Kidney capillary endothelial cell (primary cell): ENCODE measurements around the gene FREM1.

Experiments used
- DNase-seq: peaks from one replicate; pipeline ENCODE4 v3.0.0-alpha.2; 2018; ENCODE audit warnings: low spot score

Gene FREM1

DNA sequence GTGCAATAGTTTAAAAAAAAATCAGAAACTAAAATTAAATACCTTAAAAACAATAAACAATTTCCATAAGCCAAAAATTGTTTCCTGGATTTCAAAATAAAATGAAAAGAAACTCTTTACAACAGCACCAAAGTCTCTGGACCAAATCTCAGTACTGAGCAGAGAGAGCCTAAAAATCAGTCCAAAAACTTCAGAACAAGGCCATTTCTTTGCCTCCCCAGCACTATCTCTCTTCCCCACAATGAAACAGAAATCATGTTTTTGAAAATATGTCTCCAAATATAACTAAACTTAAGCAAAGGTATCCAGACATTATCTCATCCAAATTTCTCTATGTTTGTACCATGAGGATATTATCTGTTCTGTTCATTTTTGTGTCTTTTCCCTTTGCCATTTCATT is 1.0 kb downstream of the FREM1 start:
- DNase-seq: no peak

DNA sequence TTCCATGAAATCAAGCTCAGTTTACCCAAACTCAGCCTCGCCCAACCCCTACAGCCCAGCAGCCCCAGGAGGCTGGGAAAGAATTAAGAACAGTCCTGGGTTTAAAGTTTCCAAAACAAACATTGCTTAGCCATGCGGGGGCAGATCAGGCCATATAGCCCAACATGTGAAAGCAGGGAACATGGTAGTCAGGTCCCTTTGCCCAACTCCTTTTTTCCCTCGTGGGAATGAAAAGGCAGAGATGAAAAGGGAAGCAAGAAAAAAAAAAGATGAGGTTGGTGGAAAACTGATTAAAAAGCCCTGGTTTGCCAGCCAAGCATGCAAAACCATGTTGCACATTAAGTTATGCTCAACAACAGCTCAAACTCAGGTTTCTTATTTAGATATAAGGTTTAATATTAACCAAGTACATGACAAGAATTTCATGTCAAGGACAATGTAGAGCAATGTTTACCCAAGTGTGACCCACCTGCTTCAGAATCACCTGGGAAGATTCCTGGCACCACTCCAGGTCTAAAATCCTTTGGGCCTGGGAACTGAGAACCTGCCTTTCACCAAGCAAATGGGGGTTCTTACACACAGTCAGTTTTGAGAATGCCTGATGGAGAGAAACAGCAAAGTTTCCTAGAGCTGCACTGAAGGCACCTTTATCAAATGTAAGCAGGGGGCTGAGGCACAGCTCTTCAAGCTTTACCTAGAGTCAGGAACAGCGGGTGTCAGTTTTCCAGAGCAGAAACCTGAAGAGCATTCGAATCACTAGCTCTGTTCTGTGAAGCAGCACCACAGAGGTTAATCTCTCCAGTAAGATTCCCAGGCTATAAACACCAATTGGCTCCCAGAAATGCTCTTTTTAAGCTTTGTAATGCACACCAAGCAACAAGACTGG is 1.7 kb downstream of the FREM1 start:
- DNase-seq: no peak

DNA sequence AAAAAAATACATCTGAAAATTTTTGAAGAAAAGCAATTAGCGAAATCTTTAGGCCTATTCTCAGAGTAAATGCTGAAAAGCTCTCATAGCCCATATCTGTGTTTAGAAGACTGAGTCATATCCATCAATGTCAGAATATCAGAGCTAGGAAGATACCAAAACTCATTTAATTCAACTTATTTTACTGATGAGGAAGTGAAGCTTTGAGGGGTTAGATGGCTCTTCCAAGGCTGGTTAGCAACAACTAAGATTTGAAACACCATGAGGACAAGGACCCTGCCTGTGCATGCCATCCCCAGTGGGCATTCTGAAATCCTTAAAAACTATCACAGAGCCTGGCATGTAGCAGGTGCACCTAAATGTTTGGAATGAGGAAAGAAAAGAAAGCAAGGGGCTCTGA is 2.5 kb downstream of the FREM1 start:
- DNase-seq: no peak

DNA sequence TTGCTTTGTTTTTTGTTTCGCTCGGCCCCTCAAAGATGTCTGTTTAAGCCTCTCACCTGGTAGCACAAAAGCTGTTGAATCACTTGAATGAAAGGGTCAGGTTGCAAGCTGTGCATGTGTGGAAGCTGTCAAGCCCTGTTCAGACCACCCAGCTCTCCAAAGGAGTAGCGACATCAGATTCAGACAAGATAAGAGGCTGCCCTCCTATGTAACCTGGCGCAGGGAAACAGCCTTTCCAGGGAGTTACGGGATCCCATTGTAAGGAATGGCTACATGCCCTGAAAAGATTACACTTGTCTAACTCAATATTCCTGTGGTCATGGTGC is 2.9 kb downstream of the FREM1 start:
- no peak for DNase-seq

DNA sequence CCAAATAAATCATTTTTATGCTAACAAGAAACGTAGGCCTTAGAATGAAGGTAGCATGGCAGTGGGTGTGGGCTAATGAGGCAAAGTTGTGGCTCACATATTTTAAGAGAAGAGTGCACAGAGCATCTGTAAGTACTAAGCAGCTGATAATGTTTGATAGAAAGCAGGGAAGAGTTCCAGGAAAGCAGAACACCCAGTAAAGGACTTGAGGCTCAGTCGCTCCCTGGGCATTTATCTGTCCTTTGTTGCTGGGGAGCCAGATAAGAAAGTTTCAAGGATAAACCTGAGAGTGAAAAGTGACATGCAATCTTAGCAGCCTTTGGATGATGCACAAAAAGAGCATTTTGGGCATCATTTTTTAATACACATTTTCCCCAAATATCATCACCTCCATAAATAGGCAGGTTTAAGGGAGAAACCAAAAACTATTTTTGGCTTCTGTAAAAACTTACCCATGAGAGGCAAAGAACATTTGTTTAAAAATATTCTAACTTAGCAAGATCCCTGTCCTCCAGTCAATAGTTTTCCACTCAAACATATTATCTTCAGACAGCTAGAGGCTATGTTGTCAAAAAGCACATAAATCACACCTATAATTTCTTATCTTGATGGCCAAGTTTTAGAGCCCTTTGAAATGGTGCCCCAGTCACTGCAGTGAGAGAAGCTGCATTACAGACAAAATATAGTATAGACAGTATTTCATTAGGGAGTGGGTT is 3.4 kb downstream of the FREM1 start:
- no peak for DNase-seq

DNA sequence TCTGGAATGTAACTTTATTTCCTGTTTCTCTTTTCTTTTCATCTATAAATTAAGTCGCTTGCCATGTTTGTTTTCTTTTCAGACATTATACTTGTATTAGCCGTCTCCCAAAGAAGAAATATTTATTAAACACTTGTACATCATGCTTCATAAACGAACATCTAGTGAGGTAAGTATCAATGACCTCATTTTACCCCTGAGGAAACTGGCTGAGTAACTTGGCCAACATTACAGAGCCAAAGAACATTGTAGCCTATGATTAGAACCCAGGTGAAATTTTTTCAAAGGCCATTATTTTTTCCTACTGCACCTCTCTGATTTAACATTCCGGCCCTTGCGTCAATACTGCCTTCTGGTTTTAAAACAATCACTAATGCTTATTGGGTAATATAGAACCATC is 4.2 kb downstream of the FREM1 start:
- DNase-seq: no peak

DNA sequence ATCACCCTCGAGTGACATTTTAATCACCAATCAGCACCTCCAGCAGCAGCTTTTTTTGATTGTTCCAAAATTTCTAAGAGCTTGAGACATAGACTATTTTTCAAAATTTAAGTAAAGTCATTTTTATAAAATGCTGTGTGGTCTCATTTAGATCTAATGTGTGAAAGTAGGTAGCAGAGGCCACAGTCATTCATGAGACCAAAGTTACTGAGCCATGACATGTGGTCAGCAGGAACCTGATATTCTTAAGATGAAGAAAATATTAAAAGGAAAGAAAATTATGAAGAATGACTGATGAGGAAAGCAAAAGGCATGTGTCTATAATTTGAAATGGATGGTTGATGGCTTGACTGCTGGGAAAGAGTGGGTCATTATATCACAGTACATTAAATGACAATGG is 7.2 kb downstream of the FREM1 start:
- DNase-seq: no peak

DNA sequence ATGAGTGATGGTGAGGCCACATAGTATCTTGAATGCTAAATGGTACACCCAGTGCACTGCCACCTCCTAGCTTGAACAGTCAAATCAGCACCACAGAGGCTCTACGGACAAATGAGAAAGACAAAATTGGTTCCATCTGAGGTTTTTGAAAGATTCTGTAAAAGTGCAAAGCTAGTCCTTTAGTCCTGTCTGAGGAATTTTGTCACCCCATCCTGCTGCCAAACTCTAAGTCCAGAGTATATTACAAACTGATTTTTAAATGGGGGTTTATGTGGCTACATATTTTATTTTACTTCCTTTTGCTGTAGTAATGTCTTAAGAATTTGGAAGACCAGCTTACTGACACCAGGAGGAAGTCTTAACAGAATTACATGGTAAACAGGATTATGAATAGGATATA is 7.7 kb downstream of the FREM1 start:
- DNase-seq: no peak

DNA sequence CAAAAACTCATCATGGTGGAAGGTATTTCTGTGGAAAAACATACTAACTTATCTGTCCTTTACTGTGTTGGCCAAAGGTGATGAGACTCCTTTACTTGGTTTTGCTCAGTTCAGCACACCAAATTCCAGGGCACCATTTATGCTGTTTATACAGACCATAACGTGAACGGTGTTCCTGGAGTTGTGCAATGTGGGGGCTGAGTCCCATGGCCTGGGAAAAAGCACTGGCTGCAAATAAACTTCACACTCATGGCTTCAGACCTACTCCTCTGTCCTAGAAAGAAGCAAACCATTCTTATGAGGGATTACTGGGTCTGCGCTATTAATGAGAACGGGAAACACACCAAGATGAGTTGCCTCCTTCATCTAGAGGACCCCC is 10.4 kb downstream of the FREM1 start:
- no peak for DNase-seq

DNA sequence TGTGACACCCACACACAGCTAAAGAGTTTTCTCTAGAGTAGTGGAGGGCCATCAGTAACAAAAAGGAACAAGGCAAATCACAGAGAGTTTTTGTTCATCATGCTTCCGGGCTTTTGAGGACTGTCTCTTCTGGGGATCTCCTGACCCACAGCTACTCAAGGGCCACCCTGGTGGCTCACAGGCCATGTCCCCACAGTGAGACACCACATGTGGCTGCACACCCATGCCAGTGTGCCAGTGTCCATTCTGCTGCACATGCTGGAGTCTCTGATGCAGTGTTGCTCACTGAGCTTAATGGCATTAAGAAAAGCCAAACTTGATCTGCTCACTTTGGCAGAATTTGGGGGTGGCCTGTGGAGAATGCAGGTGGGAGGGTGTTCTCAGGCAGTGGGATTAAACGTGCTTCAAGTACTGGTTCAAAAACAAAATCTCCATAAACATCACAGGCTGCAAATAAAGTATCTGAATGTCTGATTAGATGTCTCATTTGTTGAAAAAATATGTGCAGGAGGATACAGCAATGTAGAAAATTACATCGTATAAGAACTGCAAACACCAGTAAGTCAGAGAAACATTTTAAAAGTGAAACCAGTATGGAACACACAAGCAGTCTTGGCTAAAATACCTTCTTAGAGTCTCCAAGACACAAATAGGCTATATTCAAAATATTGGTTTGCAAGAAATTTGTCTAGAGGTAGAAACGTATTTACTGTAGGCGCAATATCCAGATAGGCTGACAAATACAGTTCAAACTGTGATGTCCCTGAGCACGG is 11.0 kb downstream of the FREM1 start:
- no peak for DNase-seq

DNA sequence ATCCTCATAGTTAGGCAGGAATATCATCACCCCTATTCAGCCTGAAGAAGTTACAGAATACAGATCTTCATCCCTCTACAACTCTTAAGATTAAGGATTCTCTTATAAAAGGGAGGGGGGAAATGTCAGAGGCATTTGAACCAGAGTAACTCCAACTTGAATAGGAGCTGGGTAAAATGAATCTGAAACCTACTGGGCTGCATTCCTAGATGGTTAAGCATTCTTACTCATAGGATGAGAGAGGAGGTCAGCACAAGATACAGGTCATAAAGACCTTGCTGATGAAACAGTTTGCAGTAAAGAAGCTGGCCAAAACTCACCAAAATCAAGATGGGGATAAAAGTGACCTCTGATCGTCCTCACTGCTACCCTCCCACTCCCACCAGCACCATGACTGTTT is 14.4 kb downstream of the FREM1 start:
- no peak for DNase-seq

DNA sequence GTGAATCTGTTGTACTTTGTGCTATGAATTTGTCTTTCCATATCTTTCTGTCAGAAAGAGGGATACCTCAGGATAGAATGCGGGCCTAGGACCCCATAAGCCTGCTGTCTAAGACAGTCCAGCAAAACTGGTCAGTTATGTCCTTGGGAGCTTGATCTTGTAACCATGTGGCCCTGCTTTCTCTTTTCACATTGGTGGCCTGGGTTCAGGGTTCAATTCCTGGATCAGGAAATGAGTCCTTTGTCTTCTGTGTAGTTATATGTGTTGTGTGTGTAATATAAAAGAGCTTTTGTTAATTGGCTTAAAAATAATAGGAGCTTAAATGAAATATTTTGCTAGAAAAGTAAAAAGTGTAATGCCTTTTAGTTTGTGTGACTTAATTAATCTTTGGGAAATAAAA is 16.9 kb downstream of the FREM1 start:
- no peak for DNase-seq

DNA sequence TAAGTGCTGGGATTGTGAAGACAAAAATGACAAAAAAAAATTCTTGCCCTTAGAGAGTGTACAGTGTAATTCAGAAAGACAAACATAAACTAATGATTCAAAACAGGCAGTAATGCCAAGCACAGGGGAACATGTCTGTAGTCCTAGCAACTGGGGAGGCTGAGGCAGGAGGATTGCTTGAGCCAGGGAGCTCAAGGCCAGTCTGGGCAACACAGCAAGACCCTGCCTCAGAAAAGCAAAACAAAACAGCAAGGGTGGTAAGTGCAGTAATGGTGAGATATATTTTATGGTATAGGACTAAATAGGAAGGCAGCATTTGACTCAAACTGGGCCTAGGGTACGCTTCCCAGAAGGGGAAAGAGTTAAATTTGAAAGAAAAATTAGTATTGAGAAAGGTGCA is 18.9 kb downstream of the FREM1 start:
- no peak for DNase-seq

DNA sequence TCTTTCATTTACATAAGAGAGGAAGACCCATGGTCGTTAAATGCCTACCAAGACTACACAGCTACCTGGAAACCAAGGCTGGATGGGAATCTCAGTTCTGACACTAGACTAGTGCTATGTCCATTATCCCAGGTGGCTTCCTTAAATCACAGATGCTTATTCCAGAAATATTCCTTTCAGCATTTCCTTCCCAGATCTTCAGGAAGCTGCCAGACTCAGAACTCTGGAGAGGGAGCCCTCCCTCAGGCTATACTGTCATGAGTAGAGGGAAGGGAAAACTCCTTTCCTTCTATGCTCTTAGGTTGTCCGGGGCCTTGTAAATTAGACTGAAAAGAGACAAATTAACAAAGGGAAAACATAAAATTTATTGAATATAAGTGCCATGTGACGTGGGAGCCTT is 20.8 kb downstream of the FREM1 start:
- DNase-seq: no peak

DNA sequence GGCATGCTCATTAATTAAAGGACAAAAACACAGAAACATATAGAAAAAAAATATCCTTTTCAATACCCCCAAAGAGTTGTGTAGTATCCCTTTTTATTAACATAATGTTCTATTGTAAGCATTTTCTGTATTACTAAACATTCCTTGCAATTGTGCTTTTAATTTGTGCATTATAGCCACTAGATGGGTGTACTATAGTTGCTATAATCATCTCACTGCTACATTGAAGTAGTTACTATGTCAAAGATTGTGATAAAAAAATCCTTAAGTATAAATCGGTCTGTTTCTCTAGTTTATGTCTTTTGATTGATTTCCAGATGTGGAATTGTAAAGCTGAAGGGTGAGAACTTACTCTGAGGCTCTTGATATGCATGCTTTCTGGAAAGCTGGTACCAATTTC is 21.4 kb downstream of the FREM1 start:
- DNase-seq: no peak

DNA sequence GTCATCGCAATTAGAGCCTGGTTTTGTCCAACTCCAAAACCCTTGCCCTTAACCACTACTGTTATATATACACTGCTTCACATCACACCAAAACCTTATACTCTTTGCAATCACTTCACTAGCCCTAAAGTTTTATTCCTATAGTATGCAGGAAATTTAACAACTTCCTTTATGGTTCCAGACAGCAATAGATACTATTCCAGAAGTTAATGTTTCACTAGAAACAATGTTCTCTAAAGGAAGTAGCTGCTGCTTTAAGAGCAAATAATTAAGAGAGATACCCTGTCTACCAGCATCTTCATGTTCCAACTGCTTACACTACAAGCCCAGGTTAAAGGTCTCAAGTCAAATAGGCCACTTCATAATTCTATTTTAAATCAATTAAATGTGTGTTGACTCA is 22.0 kb downstream of the FREM1 start:
- DNase-seq: no peak

DNA sequence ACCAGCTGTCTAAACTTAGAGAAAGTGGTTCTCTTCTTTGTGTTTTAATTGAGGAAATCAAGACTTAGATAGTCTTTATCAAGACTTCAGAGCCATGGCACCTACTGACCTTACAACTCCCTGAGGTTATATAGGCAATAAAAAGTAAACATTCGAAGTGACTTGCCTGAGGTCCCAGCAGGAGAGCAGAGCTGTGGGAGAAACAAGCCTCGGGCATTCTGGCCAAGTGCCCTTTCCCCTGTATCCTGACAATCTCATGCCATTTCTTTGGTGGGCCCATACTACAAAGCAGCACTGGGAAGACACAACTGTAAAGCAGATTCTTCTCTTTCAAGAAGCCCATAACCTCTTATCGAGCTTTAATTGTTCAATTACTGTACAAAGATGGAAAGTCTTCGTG is 23.1 kb downstream of the FREM1 start:
- no peak for DNase-seq

DNA sequence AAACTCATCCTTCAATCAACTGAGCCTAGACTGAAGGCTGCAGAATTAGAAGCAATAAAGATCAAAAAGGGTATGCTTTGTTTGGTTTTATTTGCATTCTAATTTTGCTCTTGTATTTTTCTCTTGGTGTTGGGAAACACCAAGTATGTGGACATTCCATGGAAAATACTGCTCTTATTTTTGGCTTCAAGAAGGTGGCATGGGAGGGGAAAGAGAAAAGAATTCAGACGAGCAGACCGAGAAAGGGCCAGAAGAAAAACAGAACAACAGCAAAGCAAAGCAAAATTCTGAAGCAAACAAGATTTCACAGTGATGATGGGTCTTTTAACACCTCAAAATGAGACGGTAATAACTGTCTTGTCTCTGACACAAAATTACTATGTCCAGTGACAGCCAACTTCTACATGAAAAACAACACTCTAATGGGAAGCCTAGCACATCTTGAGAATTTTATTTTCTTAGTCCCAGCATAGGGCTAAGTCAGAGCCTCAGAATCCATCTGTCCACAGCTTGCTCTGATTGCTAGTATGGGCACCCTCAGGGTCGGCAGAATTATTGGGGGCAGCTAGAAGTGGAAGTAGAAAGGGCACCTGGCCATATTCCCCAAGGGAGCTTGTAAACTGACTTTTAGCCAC is 26.8 kb downstream of the FREM1 start:
- DNase-seq: no peak

DNA sequence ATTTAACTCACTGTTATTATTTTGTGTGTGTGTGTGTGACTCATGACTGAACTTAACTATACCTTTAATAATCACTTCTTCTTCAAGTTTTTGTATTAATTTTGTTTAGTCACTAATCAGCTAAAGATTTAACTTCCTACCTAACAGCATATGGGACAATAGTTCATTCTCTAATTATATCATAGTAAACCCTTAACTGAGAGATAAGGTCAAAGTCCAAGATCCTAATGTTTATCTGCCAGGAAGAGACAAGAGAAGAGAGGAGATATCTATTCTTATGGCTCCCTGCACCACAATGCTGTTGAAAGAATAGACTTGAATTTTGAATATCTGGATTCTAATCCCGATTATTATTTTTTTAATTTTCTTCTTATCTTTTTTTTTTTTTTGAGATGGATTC is 28.1 kb downstream of the FREM1 start:
- no peak for DNase-seq

DNA sequence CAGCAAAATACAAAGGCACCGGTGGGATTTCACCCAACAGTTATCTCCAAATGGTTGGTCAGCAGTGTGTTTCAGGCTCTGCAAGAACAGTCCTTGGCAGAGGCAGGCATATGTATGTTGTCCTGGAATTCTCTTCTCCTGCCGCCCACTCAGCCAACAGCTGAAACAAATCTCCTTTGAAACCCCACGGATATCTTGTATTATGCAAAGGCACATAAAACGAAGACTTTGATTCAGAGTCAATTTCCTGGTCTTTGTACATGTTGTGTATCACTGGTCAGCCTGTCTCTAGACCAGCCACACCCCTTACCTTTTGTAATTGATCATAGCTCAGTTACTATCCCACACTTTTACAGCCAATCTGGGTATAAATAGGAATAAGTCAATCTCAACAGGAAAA is 29.2 kb downstream of the FREM1 start:
- no peak for DNase-seq

DNA sequence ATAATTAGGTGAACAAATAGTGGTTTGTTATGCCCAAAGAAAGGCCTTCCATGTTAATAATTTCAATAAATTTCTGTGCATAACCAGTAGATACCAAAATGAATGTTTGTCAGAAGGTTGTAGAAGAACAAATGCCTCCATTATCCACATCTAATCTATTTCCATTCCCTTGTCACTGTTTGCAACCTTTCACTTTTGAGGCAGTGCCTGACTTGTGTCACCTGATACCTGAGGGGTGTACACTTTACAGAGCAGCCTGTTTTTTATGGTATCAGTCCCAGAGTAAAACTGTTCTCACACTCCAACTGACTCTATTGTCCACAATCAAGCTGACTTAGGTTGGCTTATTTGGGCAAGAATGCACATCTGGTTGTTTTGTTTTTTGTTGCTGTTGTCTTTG is 40.1 kb downstream of the FREM1 start:
- no peak for DNase-seq

DNA sequence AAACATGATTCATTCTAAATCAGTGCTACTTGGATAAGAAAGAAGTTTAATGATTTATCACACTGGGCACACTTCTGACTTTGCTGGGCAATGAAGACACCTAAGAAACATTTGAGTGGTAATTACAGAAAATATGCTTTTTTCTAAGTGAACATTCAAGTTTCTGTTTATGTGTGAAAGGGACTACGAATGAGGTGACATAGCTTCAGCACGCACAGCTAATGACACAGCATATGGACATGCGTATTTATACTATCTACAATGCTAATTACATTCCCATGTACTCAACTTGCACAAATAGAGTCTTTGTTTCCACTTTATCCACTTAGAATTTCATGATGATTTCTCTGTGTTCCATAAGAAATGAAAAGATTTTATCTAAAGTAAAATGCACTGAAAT is 40.6 kb downstream of the FREM1 start:
- no peak for DNase-seq
